Kidney capillary endothelial cell (primary cell): ENCODE measurements around the gene MED12L.

Source experiments
- DNase-seq: peaks from one replicate; pipeline ENCODE4 v3.0.0-alpha.2; 2018; ENCODE audit warnings: low spot score

MED12L gene

DNA sequence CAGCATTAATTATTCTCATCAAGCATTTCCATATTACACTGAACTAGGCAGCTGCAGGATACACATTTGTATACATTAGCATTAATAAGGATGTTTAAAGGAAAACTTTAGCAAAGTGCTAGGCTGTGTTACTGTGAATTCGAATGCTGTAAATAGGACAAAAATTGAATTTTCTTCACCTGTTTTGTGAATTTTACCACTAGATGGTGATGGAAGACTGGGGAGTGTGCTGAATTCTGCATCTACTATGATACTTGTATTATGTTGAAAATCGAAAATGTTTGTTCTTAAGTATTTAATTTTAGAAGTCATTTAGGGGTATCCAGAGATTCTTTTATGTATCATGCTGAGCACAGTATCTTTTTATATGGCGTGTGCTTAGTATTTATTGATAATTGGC lies 205.2 kb downstream of the MED12L start:
- DNase-seq: no peak

DNA sequence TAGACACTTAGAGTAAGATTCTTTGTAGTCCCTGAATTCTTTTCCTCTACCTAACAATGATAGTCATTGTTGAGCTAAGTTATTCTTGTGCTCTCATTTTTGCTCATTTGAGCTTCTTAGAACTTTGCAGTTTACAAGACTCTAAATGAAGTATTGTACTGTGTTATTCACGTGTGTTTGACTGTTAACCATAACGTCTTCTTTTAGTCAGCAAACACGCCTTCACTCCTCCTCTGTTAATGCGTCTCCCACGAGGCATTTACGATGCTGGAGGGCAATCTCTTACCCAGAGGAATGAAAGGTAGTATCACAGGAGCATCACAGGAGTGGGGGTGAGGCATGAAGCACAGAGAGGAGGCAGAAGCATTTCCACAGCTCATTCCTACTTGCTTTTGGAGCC lies 207.7 kb downstream of the MED12L start:
- no peak for DNase-seq

DNA sequence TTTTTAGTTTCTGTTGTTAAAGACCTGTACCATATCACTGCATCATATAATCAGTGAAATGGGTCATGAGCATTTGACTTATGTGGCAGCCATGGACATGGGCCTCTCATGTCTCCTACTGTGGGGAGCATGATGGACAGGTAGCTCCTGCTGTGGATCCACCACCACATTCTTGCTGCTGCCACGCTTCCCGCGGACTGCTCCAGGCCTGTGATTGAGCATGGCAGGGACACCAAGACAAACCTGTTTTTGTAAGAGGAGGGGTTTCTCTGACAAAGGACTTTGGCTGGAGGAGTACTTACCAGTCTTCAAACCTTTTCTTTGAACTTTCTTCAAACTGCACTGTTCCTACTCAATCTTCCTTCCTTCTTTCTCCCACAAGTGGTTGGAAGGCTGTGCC lies 210.8 kb downstream of the MED12L start:
- no peak for DNase-seq

DNA sequence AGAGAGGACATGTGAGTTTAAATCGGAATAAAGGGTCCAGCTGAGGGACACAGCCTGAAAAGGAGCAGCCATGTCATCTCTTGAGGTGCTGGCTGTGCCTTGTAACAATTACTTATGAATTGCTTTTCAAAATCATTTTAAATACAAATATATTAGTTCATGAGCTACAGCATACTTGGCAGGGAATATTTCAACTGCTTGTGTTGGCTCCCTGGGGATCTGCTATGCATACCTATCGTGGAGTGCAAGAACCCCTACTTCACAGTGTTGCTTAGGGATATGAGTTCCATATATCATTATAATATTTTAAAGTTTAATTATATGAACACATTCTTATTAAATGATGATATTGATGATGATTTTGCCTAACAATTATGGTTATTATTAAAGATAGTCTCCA lies 212.0 kb downstream of the MED12L start:
- no peak for DNase-seq

DNA sequence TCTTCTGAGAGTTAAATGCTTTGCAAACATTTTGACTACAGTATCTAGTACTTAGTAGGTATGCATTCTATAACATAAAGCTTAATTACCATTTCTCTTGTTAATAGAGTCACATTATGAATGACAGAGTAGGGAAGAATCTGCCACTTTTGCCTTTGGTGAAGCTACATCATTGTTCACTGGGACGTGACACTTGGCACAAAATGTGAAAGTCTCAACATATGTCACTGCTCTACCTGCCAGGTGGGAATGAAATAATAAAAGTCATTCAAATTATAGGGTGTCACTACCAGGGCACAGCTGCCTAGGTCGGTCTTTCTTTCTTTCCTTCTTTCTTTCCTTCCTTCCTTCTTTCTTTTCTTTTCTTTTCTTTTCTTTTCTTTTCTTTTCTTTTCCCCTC lies 213.5 kb downstream of the MED12L start:
- no peak for DNase-seq

DNA sequence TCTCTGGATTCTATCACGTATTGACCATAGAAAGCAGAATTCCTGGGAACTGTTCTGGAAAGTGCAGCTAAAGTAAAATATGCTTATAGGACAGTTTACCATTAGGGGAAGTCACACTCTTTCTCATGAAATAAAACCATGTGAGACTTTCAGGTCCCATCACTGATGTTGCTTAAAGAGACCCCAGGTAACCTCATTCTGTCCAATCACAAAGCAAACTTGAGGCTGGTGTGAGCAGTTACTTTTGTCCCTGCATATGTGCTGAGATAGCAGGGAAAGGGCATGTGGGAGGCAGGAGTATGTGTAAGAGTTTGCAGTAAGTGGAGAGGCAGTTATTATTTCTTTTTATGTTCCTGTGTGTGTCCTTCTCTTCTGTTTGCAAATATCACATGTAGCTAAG lies 215.1 kb downstream of the MED12L start:
- DNase-seq: no peak

DNA sequence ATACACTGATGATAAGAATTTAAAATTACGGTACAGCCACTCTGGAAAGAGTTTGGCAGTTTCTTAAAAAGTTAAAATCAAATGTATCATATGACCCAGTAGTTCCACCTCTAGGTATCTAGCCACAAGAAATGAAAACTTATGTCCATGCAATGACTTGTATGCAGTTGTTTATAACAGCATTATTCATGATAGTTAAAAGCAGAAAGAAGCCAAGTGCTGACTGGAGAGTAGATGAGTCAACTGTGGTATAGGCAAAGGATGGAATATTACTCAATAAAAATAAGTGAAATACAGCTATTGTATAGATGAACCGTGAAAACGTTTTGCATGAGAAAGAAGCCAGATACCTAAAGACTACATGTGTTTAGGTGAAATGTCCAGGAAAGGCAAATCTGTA lies 216.3 kb downstream of the MED12L start:
- no peak for DNase-seq

DNA sequence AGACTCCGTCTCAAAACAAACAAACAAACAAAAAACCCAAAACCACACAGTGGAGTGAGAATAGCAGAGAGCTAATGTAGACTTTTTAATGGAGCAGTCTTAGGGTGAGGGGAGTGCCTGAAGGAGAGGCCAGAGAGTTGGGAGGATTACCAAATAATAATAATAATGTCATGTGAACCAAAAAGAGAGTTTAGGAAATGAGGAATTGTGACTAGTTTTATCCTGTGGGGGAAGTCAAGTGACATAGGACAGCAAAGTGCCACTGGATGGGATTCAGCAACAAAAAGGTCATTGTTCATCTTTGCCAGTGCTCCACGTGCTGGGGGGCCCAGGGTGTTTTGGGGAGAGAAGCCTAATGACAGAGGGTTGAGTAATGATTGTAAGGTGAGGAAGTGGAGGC lies 218.3 kb downstream of the MED12L start:
- no peak for DNase-seq

DNA sequence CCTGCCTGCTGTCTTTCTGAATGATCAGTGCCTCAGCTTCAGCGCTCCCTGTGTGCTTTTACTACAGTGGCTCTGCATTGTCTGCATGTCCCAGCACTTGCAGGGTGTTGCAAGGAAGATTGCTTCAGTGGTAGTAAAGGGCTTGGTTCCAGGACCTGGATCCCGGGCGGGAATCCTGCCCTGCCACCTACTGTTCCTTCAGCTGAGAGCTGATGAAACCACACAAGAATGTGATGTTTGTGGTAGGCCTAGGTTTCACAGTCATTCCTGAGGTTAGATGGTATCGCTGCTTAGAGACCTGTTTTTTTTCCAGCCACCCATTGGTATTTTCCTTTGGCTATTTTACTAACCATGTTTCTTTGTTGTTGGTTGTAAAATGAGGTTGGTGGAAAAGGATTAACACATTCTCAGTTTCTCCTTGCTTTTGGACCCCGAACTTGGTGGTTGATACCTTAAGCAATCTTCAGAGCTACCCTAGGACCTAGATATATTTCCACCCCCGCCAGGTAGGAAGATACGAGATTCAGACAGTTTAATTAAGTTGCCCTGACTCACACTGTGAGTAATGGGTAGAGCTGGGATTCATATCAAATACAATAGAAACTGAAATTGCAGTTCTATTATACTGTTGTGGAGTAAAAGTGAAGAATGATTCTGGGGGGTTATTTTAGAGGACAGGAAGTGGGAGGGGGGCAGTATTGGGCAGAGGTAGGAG lies 219.8 kb downstream of the MED12L start:
- DNase-seq: no peak

DNA sequence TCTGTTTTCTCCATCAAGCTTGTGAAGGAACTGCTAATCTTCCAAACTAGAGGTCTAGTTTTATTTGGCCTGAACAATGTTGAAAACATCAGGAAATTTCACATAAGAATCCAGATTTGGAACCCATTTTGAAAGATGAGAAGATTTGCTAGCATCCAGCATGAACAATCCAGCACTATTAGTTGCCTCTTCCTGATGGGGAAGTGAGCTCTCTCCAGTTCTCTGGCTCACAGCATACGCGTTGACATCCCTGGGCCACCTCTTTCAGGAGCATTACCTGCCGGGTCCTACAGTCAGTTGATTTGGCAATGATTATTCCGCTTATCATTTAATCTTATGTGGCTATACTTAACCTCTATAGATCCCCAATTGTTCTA lies 220.3 kb downstream of the MED12L start:
- no peak for DNase-seq

DNA sequence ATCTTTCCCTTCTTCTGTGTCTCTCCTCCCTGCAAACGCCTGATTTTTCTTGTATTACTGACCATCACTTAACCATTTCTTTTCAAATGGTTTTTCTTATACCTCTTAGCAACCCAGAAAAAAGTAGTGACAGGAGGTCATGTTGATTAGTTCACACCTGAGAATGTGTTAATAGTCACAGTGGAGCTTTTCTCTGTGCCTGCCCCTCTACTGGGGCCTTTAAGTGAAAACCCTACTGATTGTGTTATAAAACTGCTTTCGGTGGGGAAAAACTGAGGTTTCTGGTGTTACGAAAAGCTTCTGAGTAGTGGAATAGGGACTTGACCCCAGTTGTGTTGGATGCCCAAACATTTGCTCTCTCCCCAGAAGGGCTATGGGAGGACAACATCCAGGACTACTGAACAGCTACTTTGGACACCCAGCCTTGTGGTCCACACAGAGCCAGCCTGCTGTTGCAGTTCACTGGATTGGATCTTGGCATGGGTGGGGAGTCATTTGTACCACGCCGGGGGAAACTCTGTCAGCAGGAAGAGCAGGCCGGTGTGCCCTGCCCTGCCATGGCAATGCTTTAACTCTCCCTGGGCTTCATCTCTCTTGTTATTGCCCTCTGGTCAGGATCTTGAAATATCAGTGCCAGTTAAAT lies 220.8 kb downstream of the MED12L start:
- no peak for DNase-seq

DNA sequence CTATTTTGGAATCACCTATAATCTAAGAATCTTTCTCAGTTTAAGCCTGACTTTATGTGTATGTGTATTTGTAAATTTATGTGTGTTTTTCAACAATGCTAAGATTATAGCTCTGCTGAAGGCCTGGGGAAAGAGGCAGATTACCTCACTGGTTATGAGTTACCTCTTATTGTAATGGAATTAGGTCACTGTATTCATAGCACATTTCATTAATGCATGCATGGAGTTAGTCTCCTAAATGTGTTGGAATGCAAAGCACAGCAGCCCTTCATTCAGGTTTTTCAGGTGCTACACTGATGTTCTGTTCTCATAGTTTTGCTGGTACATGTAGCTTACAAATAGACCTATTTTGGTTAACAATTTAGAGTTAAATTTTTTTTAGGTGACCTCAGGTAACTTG lies 221.7 kb downstream of the MED12L start:
- no peak for DNase-seq

DNA sequence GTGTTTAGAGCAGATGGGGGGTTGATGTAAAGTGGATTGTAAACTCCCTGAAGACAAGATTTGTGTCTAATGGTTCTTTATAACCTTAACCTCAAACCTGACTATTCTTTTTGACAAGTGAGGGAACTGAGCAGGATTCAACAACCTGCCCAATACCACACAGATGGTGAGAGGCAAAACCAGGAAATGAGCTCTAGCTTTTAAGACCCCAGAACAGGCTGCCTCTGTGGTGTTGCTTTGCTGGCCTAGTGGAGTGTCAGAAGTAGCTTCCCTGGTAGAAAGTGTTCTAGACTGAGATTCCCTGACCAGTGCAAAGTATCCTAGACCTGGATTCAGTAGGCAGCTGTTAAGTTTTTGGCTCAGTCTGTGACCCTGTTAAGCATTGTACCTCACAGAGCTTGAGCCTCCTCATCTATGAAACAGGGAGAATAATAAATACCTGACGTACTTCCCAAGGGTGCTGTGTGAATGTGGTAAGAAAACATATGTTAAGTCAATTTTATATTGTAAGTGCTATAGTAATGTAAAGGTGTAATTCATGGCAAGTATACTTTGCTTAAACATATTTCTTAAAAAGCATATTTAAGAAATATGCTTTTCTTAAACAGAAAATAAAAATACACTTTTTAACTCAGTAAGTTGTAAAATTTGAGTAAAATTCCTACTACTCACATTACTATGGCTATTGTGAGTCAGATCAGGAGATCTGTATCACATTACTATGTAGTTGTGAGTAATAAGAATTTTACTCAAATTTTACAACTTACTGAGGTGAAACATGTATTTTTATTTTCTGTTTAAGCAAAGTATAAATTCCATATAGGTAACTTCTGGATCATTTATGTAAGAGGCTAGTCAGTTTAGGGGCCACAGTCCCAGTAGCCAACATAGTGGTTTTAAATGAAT lies 222.4 kb downstream of the MED12L start:
- no peak for DNase-seq

DNA sequence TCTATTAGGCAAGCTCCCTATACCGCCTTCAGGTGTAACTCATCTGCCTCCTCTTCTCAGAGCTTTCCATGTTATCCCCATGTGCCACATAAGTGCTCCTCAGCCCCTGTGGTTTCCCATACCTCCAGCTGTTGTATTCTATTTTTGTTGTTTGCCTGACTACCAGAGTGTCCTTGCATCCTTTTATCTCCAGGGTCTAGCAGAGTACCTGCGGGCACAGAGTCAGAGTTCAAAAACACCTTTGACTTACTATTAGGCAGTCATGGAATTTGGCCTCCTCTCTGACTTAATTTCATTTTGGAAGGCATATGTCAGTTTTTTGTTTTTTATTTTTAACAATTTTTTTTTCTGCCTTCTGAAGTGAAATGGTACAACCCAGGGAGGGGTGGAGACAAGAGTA lies 224.1 kb downstream of the MED12L start:
- no peak for DNase-seq

DNA sequence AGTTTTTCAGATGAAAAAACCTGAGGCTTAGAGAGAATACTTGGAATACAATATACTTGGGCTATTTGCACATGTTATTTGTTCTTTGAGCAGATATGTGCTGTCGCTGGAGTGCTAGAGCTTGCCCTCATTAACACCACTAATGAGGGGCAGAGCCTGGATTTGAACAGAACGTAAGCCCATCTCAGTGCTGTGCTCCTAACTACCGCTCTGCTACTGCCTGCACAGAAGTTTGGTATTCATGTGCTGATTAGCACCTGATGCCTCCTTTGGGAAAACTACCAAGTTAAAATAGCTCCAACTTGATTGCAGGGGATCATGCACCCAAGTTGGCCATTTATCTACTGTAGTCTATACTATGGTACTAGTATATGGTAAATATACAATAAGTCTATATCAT lies 227.5 kb downstream of the MED12L start:
- no peak for DNase-seq

DNA sequence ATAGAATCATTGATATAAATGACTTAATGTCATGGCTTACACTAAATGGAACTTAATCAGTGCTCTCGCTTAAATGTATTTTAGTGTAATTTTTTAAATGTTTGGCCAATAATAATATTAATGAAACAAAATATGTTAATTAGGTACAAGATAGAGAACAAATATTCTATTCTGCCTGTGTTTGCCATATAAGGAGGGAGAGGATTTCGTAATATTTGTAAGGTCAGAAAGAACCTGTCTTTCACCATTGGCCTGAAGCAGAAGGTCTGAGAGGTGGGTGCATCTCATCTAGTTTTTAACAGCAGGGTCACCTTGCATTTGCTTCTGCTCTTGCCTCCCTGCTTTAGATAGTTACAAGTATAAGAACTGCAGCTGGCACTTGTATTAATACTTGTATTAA lies 228.7 kb downstream of the MED12L start:
- DNase-seq: no peak

DNA sequence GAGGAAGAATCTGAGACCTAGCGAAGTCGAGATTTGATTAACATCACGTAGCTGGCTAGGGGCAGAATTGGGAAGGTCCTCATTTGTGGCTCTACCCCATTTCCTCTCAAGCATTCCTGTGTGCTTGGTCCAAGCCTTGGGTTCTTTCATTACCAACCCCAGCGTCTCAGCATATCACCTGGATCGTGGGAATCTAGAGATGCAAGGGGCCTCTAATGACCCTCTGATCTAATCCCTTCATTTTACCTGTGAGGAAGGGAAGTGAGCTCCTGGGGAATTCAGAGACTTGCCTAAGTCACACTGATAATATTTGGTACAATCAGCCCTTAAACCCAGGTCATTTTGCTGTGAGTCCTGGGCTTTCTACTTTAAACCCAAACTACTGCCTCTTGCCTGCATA lies 229.1 kb downstream of the MED12L start:
- no peak for DNase-seq

DNA sequence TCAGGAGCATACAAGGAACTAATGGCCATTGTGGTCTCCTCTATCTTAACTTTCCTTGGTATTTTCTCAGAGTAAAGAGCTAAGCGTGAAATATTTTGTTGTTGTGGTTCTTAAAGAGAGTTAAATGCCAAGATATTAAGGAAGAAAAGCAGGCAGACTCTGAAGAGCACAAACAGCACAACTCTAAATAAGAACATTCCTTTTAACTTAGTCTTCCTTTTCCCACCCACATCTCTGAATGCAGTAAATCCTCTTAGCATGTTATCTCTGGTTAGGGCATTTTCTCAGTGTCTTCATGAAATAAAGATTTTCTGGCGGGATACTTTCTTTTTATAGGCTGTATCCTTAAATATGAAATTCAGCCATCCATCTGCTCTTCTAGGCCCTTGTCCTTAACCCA lies 229.7 kb downstream of the MED12L start:
- no peak for DNase-seq

DNA sequence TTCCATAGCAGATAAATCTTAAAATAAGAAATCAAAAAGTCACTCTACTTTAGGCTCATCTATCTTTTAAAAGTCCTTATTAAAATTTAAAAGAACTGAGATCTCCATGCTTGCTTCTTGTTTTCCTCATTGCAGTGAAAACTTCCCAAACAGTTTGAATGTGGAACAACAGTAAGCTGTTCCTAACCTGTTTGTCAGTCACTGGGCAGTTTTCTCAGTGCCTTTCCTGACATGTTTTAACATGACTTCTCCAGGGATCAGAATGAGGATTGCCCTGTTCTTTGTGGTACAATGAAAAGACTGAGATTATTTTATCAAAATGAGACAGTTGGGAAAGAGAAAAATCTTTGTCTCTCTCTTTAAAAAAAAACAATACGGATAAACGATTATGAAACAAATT lies 230.4 kb downstream of the MED12L start:
- no peak for DNase-seq

DNA sequence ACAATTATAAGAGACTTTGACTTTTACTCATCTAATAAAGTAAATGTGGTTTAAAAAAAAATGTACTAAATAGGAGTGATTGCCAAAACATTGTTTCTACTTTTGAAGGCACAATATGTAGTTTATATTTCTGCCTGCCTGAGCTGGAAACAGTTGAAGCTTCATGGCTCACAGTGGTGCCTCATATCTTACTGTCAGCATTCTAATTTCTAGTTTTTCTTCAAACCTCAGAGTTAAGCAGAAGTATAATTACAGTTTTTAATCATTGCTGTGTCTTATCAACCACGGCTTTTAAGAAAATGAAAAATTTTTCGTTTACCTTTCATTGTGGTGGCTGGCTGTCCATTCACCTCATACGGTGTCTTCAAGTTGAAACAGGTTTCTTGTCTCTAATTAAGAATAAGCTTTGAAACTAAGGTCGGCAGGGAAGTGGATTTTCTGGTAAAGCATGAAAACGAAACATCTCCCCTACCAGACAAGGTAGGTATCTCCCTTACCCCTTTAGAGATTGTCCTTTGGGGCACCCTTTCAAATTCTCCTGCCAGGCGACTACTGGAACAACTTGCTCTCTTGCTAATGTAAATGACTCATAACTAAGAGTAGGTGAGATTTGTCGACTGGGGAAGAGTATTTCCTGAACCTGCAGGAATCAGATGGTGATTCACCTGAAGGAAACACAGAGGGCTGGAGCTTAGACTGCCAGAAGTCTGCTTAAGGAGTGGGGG lies 231.0 kb downstream of the MED12L start, which contains the start of gene GPR87:
Gene GPR87 (minus strand): TSS at position 554 of the 725 bp plus-strand sequence. CDS start 16,720 bp downstream, outside the sequence.
- DNase-seq: peak; percentile 32

DNA sequence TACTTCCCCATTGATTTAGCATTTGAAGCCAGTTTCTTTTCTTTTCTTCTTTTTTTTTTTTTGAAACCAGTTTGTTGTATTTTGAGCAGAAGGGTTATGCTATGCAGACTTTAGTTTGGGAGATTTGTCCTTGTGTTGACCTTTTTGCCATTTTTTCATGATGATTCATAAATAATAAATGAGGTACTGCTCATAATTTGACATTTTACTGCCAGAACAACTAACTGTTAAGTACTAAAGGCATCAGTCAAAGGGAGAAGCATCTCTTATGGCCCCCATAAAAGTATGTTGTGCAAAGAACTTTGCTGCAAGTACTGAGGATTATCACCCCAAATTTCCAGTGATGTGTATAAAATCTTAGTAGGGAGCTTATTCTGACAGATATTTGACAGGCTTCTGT lies 232.8 kb downstream of the MED12L start:
- no peak for DNase-seq

DNA sequence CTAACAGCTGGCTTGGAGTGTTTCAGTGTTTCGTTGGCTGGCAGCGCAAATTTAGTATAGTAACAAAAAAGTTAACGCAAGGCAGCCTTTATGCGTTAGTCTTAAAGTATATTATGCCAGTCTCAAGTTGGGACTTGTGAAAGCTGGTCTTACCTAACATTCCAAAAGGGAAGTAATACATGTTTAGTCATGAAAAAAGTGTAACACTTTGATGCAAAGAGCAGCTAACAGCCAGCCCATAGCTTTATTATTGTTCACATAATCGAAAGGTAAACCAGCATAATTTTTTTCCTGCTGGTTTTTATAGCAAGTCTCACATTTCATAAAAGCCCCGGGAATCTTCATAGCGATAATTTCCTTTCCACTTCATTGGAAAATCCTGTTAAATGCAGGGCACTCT lies 233.5 kb downstream of the MED12L start:
- DNase-seq: no peak
